Peyer's patch (tissue), 4 donors: ENCODE data around the gene SAFB.

ENCODE experiments used
- POLR2A ChIP-seq, 2 donors: fragments of 450-650 bp; IDR thresholded peaks; one replicate each; pipeline ENCODE4 v1.5.1; 2017; ENCODE audit warnings: antibody characterized with exemption in 2 of 2, mild to moderate bottlenecking in 2 of 2, moderate library complexity in 2 of 2
- TF ChIP-seq, protein P1 (sequence below), 6 experiments: fragments of 450-650 bp in 4 of 6; fragments of 200-600 bp in 2 of 6; sonication (generic) in 1 of 6; IDR thresholded peaks; one replicate each; pipeline ENCODE4 v1.5.1; 2017 to 2019; ENCODE audit warnings: antibody characterized with exemption in 6 of 6, mild to moderate bottlenecking in 3 of 6, moderate library complexity in 1 of 6

DNA sequence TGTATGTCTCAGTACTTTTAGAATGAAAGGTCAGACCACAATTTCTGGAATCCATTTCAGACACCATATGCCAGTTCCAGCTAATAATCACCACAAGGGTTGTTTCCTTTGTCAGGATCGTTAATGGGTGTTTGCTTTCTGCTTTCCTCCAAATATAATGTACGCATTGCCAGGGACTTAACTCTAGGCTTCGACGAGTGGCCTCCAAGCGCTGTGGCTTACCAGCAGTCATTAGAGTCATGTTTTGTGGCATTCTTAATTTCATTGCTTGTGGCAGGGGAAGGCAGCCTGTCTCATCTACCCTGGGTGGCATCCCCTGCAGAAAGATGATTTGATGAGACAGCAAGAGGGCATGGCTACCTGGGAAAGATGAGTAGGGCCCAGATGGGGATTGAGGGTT, 22.5 kb downstream of the SAFB start:
- TF ChIP-seq, protein P1, sequence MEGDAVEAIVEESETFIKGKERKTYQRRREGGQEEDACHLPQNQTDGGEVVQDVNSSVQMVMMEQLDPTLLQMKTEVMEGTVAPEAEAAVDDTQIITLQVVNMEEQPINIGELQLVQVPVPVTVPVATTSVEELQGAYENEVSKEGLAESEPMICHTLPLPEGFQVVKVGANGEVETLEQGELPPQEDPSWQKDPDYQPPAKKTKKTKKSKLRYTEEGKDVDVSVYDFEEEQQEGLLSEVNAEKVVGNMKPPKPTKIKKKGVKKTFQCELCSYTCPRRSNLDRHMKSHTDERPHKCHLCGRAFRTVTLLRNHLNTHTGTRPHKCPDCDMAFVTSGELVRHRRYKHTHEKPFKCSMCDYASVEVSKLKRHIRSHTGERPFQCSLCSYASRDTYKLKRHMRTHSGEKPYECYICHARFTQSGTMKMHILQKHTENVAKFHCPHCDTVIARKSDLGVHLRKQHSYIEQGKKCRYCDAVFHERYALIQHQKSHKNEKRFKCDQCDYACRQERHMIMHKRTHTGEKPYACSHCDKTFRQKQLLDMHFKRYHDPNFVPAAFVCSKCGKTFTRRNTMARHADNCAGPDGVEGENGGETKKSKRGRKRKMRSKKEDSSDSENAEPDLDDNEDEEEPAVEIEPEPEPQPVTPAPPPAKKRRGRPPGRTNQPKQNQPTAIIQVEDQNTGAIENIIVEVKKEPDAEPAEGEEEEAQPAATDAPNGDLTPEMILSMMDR (IDR thresholded peaks at IDR 0.05), result no peak
- no peak for TF ChIP-seq POLR2A (IDR thresholded peaks at IDR 0.05)
